ENCODE measurements around the gene SCIN.

- TF ChIP-seq POLR2A (IDR thresholded peaks at IDR 0.05) (no peak), CTCF (IDR thresholded peaks at IDR 0.05) (no peak)
These were observed 82.6 kb downstream of the SCIN start for GRCh38 chr7:12653110-12653509.

Data from adrenal gland (tissue), 5 donors.